OCI-LY1 (cell line): ENCODE measurements around the gene MARS1.

ENCODE experiments used
- H2AFZ ChIP-seq: fragments of 200-600 bp; sonication (generic), shearing (Covaris generic); 2 replicates; pipeline ENCODE4 v1.6.0; 2014; ENCODE audit warnings: antibody characterized with exemption, mild to moderate bottlenecking, low read length
- H3F3A ChIP-seq: fragments of 200-600 bp; sonication (generic), shearing (Covaris generic); 2 replicates; pipeline ENCODE4 v1.6.0; 2014; ENCODE audit warnings: mild to moderate bottlenecking, antibody characterized with exemption, low read length, moderate library complexity; ENCODE audit not compliant: insufficient read depth
- H3K27ac ChIP-seq: fragments of 200-600 bp; sonication (generic); 2 replicates; pipeline ENCODE4 v1.5.1; 2014; ENCODE audit warnings: low read length, mixed run types, mild to moderate bottlenecking, low read depth; ENCODE audit not compliant: poor library complexity, severe bottlenecking
- H3K27me3 ChIP-seq: fragments of 200-600 bp; sonication (generic); 2 replicates; pipeline ENCODE4 v1.6.0; 2014; ENCODE audit warnings: antibody characterized with exemption, mild to moderate bottlenecking, low read length, moderate library complexity; ENCODE audit not compliant: insufficient read depth
- H3K36me3 ChIP-seq: fragments of 200-600 bp; sonication (generic); 2 replicates; pipeline ENCODE4 v1.6.1; 2014; ENCODE audit warnings: mild to moderate bottlenecking, antibody characterized with exemption, low read length, moderate library complexity, mixed read lengths; ENCODE audit not compliant: insufficient read depth
- H3K4me1 ChIP-seq: fragments of 200-600 bp; sonication (generic); 2 replicates; pipeline ENCODE4 v1.5.1; 2014; ENCODE audit warnings: mild to moderate bottlenecking, low read length, moderate library complexity; ENCODE audit not compliant: insufficient read depth, severe bottlenecking
- H3K4me2 ChIP-seq: fragments of 200-600 bp; sonication (generic), shearing (Covaris generic); 2 replicates; pipeline ENCODE4 v1.6.1; 2014; ENCODE audit warnings: low read length
- H3K4me3 ChIP-seq: fragments of 200-600 bp; sonication (generic); 2 replicates; pipeline ENCODE4 v1.5.1; 2014; ENCODE audit warnings: low read length, low read depth, mild to moderate bottlenecking, mixed read lengths; ENCODE audit not compliant: poor library complexity, severe bottlenecking
- H3K79me2 ChIP-seq: fragments of 200-600 bp; shearing (Covaris generic); 2 replicates; pipeline ENCODE4 v1.6.1; 2016; ENCODE audit warnings: mixed run types, low read length, mixed read lengths; ENCODE audit not compliant: insufficient read depth
- H3K9ac ChIP-seq: fragments of 200-600 bp; sonication (generic), shearing (Covaris generic); 2 replicates; pipeline ENCODE4 v1.6.1; 2014; ENCODE audit warnings: mild to moderate bottlenecking, low read length, mixed read lengths
- H3K9me2 ChIP-seq: fragments of 200-600 bp; sonication (generic), shearing (Covaris generic); 2 replicates; pipeline ENCODE4 v1.6.1; 2014; ENCODE audit warnings: low read depth, mild to moderate bottlenecking, low read length, mixed read lengths
- H3K9me3 ChIP-seq: fragments of 200-600 bp; shearing (Covaris generic); 2 replicates; pipeline ENCODE4 v1.6.1; 2014; ENCODE audit warnings: low read length, mixed read lengths
- H4K20me1 ChIP-seq: fragments of 200-600 bp; sonication (generic), shearing (Covaris generic); 2 replicates; pipeline ENCODE4 v1.6.0; 2016; ENCODE audit warnings: mild to moderate bottlenecking, low read length; ENCODE audit not compliant: insufficient read depth
- EZH2 ChIP-seq: fragments of 200-600 bp; sonication (generic), shearing (Covaris generic); IDR thresholded peaks from 2 replicates; pipeline ENCODE4 v1.8.0; 2017; ENCODE audit warnings: borderline replicate concordance, mixed run types, mild to moderate bottlenecking, antibody characterized with exemption, low read length, moderate library complexity, mixed read lengths
- TF ChIP-seq, protein P1 (sequence below): fragments of 200-600 bp; sonication (generic), shearing (Covaris generic); IDR thresholded peaks from 2 replicates; pipeline ENCODE4 v1.5.1; 2017; ENCODE audit warnings: mild to moderate bottlenecking, antibody characterized with exemption, low read length, moderate library complexity, mixed read lengths

Gene MARS1

DNA sequence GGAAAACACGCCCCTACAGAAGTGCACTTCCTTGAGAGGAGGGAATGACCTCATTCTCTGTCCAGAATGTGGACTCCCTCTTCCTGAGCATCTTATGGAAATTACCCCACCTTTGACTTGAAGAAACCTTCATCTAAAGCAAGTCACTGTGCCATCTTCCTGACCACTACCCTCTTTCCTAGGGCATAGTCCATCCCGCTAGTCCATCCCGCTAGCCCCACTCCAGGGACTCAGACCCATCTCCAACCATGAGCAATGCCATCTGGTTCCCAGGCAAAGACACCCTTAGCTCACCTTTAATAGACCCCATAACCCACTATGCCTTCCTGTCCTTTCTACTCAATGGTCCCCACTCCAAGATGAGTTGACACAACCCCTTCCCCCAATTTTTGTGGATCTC is 37.8 kb upstream of the MARS1 start:
- Histone ChIP-seq H3K4me1 (no peaks in the 10 kb centered on the region), H3K9me2 (no peaks in the 10 kb centered on the region), H4K20me1 (no peaks in the 10 kb centered on the region), H3F3A (no peaks in the 10 kb centered on the region), H3K27ac (no peak overlapping the region), H3K9me3 (no peaks in the 10 kb centered on the region), H3K36me3 (no peaks in the 10 kb centered on the region), H3K9ac (no peak overlapping the region), H3K4me3 (no peak overlapping the region), H3K27me3 (no peaks in the 10 kb centered on the region), H2AFZ (no peak overlapping the region), H3K79me2 (no peaks in the 10 kb centered on the region), H3K4me2 (no peak overlapping the region)
- TF ChIP-seq EZH2, result no peak
- TF ChIP-seq, protein P1, sequence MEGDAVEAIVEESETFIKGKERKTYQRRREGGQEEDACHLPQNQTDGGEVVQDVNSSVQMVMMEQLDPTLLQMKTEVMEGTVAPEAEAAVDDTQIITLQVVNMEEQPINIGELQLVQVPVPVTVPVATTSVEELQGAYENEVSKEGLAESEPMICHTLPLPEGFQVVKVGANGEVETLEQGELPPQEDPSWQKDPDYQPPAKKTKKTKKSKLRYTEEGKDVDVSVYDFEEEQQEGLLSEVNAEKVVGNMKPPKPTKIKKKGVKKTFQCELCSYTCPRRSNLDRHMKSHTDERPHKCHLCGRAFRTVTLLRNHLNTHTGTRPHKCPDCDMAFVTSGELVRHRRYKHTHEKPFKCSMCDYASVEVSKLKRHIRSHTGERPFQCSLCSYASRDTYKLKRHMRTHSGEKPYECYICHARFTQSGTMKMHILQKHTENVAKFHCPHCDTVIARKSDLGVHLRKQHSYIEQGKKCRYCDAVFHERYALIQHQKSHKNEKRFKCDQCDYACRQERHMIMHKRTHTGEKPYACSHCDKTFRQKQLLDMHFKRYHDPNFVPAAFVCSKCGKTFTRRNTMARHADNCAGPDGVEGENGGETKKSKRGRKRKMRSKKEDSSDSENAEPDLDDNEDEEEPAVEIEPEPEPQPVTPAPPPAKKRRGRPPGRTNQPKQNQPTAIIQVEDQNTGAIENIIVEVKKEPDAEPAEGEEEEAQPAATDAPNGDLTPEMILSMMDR, result no peak

DNA sequence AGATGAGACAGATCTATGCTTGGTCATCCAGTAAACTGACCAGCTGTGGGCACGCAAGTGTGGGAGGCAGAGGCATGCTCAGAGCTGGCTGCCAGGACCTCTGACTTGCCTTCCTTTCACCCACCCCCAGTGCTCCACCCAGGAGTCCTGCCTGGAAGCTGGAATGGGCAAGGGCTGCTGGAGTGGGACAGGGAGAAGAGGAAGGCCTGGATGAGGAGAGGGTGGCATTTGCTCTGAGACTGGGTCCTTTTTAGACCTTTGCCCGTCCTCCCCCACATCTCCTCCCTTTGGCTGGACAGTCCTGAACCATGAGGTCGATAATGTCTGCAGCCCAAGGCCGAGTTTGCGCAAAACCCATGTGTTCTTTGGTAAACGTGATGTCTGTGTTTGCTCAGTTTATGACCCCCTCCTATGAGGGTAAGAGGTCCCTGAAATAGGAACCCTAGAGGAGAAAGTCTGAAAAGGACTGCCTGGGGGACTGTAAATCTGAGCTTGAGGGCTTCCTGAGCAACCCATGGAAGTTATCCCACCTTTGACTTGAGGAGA is 36.6 kb upstream of the MARS1 start:
- peaks cover 9% of the 10 kb centered on the region for H3K4me1 ChIP-seq

DNA sequence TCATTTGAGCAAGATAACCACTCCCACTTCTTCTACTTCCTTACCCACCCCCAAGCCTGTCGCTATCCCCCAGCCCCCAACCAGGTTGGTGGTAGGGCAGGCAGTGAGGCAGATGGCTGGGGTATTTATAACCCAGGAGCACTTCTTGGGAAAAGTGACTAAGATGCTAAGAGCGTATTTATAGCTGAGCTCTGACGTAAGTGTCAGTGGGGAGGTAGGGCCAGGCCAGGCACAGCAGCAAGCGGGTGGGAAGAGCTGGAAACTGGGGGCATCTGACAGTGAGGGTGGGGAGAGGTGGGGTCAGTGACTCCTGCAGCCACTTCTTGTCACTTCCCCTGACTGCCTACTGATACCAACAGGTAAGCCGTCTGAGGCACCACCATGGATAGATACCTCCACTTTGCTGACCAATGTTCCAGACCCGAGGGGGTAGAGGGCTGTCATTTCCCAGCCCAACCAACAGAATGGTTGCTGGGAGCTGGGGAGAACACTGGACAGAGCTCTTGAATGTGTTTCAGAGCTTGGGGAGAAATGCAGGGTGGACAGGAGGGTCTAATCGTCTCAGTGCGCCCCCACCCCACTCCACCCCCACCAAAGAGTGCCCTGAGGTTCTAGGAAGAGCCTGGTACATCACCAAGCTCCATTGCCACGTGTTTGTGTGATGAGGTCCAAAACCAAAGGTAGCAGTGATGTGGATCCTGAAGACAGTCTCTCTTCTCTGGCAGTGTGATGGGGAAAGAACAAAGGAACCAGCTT is 35.5 kb upstream of the MARS1 start:
- Histone ChIP-seq H3K27ac (no peak overlapping the region), H3F3A (no peaks in the 10 kb centered on the region), H3K79me2 (no peaks in the 10 kb centered on the region), H2AFZ (no peak overlapping the region), H3K9me3 (no peaks in the 10 kb centered on the region), H3K27me3 (no peaks in the 10 kb centered on the region), H3K4me3 (no peak overlapping the region), H4K20me1 (no peaks in the 10 kb centered on the region), H3K4me2 (no peak overlapping the region), H3K4me1 (peaks cover 10% of the 10 kb centered on the region), H3K36me3 (no peaks in the 10 kb centered on the region), H3K9me2 (no peaks in the 10 kb centered on the region), H3K9ac (no peak overlapping the region)
- TF ChIP-seq, protein P1, result no peak
- no peak for TF ChIP-seq EZH2

More for the DNA sequence above, 36.6 kb upstream of the MARS1 start:
- H3K9ac ChIP-seq, result no peak overlapping the region
- no peaks in the 10 kb centered on the region for H3K27me3 ChIP-seq
- TF ChIP-seq EZH2, result no peak
- TF ChIP-seq, protein P1, result no peak
- no peak overlapping the region for H3K4me2 ChIP-seq
- no peak overlapping the region for H3K4me3 ChIP-seq
- no peaks in the 10 kb centered on the region for H3K36me3 ChIP-seq
- H4K20me1 ChIP-seq, result no peaks in the 10 kb centered on the region
- no peak overlapping the region for H3K27ac ChIP-seq
- H3K79me2 ChIP-seq, result no peaks in the 10 kb centered on the region
- H3K9me2 ChIP-seq, result no peaks in the 10 kb centered on the region
- no peaks in the 10 kb centered on the region for H3F3A ChIP-seq
- H2AFZ ChIP-seq, result no peak overlapping the region
- H3K9me3 ChIP-seq, result no peaks in the 10 kb centered on the region
